A549 (cell line): ENCODE measurements around the gene ATP6V0A1. TPM values are rescaled to one million over a fixed set of nuclear protein-coding genes. Genes with fewer than 3 reads are reported as not detected.

Source experiments
- ATAC-seq, 2 experiments: fragments of 200-7000 bp in 1 of 2; fragments of >200 bp in 1 of 2; cut with Nextera tagmentation in 1 of 2; cut with Tn5 transposase in 1 of 2; 3 replicates each; pipeline versions ENCODE4 v1.8.0 to v1.9.1; 2018 to 2020; ENCODE audit warnings: mild to moderate bottlenecking in 1 of 2, moderate library complexity in 1 of 2
- CTCF ChIA-PET: fragments of 300-600 bp; sonication (Branson Sonifier 250); formaldehyde crosslinking; extraction: SDS; loops from one replicate; lab custom pipeline; 2021; ENCODE audit warnings: antibody characterized with exemption, inconsistent platforms; lab: Yijun Ruan, JAX
- POLR2A ChIA-PET: fragments of 350-600 bp; formaldehyde crosslinking; extraction: SDS; loops from one replicate; lab custom pipeline; 2021; ENCODE audit warnings: antibody characterized with exemption, inconsistent platforms; lab: Yijun Ruan, JAX
- DNase-seq, 2 experiments: peaks; one replicate each; pipeline versions ENCODE4 v3.0.0 to v3.0.0-alpha.2; 2011 to 2016; ENCODE audit warnings: low read depth in 1 of 2, low spot score in 1 of 2
- FAIRE-seq: peaks from 2 replicates; lab custom pipeline; 2011; peaks lifted over from hg19 to GRCh38; lab: Jason Lieb, UNC
- H3K27ac ChIP-seq, 2 experiments: fragments of >200 bp; sonication (Bioruptor Twin); formaldehyde crosslinking; 3 replicates each; pipeline ENCODE4 v1.5.1; 2016 to 2017
- H3K4me1 ChIP-seq: fragments of >200 bp; sonication (Bioruptor Twin); formaldehyde crosslinking; 3 replicates; pipeline ENCODE4 v1.6.1; 2016
- H3K4me2 ChIP-seq: fragments of >200 bp; sonication (Bioruptor Twin); formaldehyde crosslinking; 3 replicates; pipeline ENCODE4 v1.6.1; 2016
- H3K4me3 ChIP-seq: fragments of >200 bp; sonication (Bioruptor Twin); formaldehyde crosslinking; 3 replicates; pipeline ENCODE4 v1.5.1; 2016
- H3K9me3 ChIP-seq: fragments of >200 bp; sonication (Bioruptor Twin); formaldehyde crosslinking; 3 replicates; pipeline ENCODE4 v1.6.1; 2016
- BCL3 ChIP-seq: fragments of >200 bp; sonication (Bioruptor Twin); formaldehyde crosslinking; IDR thresholded peaks from 3 replicates; pipeline ENCODE4 v1.6.1; 2016
- BHLHE40 ChIP-seq: IDR thresholded peaks from 2 replicates; pipeline ENCODE4 v1.6.1; 2012; ENCODE audit warnings: low read depth, low read length, inconsistent platforms
- CBX8 ChIP-seq: fragments of 200-600 bp; sonication (generic); IDR thresholded peaks from 2 replicates; pipeline ENCODE4 v1.6.1; 2016
- CTCF ChIP-seq: fragments of >200 bp; sonication (Bioruptor Twin); formaldehyde crosslinking; IDR thresholded peaks from 3 replicates; pipeline ENCODE4 v1.5.1; 2016
- EHMT2 ChIP-seq: fragments of 200-600 bp; sonication (generic); IDR thresholded peaks from 2 replicates; pipeline ENCODE4 v1.6.1; 2016; ENCODE audit warnings: antibody characterized with exemption, low read depth, mild to moderate bottlenecking, moderate library complexity
- ELK1 ChIP-seq: fragments of 150-350 bp; IDR thresholded peaks from 2 replicates; pipeline ENCODE4 v1.6.1; 2014; ENCODE audit warnings: low read depth, mild to moderate bottlenecking, low read length
- EP300 ChIP-seq, 2 experiments: fragments of >200 bp; sonication (Bioruptor Twin); formaldehyde crosslinking; IDR thresholded peaks; 2 replicates in 1 of 2; 3 replicates in 1 of 2; pipeline ENCODE4 v1.6.1; 2016 to 2017
- FOSB ChIP-seq: fragments of 250-450 bp; sonication (Bioruptor Pico); IDR thresholded peaks from 2 replicates; pipeline ENCODE4 v1.5.0; 2020; ENCODE audit warnings: mild to moderate bottlenecking, moderate library complexity
- FOSL2 ChIP-seq, 2 experiments: fragments of 450-650 bp in 1 of 2; fragments of >200 bp in 1 of 2; sonication (Bioruptor Twin) in 1 of 2; formaldehyde crosslinking; IDR thresholded peaks; 2 replicates each; pipeline versions ENCODE4 v1.5.0 to v1.6.1; 2016 to 2020; ENCODE audit warnings: mild to moderate bottlenecking in 1 of 2, moderate library complexity in 1 of 2
- HDAC2 ChIP-seq: fragments of 200-600 bp; sonication (generic); IDR thresholded peaks from 2 replicates; pipeline ENCODE4 v1.6.1; 2016
- HEYL ChIP-seq: fragments of 250-450 bp; sonication (Bioruptor Pico); IDR thresholded peaks from 2 replicates; pipeline ENCODE4 v1.8.0; 2021; ENCODE audit warnings: mild to moderate bottlenecking, moderate library complexity
- JUNB ChIP-seq: fragments of >200 bp; sonication (Bioruptor Twin); formaldehyde crosslinking; IDR thresholded peaks from 2 replicates; pipeline ENCODE4 v1.6.1; 2016
- MAFK ChIP-seq: fragments of 450-650 bp; IDR thresholded peaks from 2 replicates; pipeline ENCODE4 v1.6.1; 2014; ENCODE audit not compliant: partially characterized antibody
- MAZ ChIP-seq: fragments of 150-350 bp; IDR thresholded peaks from 2 replicates; pipeline ENCODE4 v1.6.1; 2014; ENCODE audit warnings: antibody characterized with exemption, low read depth, low read length, borderline replicate concordance
- PHF8 ChIP-seq: fragments of 200-600 bp; sonication (generic); IDR thresholded peaks from 2 replicates; pipeline ENCODE4 v1.6.1; 2016; ENCODE audit warnings: low read depth, mild to moderate bottlenecking, antibody characterized with exemption, moderate library complexity, borderline replicate concordance
- POLR2A ChIP-seq: IDR thresholded peaks from 2 replicates; pipeline ENCODE4 v1.6.1; 2012; ENCODE audit warnings: mild to moderate bottlenecking, low read length
- POLR2AphosphoS2 ChIP-seq: conservative IDR thresholded peaks from 2 replicates; pipeline ENCODE4 v1.6.1; 2012; ENCODE audit warnings: low read length, improper control_type of control experiment, inconsistent platforms
- RARB ChIP-seq: fragments of 250-450 bp; sonication (Bioruptor Pico); IDR thresholded peaks from 2 replicates; pipeline ENCODE4 v1.8.0; 2021; ENCODE audit warnings: mild to moderate bottlenecking, moderate library complexity
- RCOR1 ChIP-seq: fragments of 150-350 bp; IDR thresholded peaks from 2 replicates; pipeline ENCODE4 v1.6.1; 2014; ENCODE audit warnings: antibody characterized with exemption, low read length, low read depth
- RNF2 ChIP-seq: fragments of 200-600 bp; sonication (generic); IDR thresholded peaks from 2 replicates; pipeline ENCODE4 v1.6.1; 2016; ENCODE audit warnings: low read depth, mild to moderate bottlenecking, antibody characterized with exemption, moderate library complexity, borderline replicate concordance
- SMC3 ChIP-seq: fragments of >200 bp; sonication (Bioruptor Twin); formaldehyde crosslinking; IDR thresholded peaks from 3 replicates; pipeline ENCODE4 v1.6.1; 2018; ENCODE audit warnings: inconsistent platforms
- SREBF2 ChIP-seq: fragments of 450-650 bp; IDR thresholded peaks from 2 replicates; pipeline ENCODE4 v1.6.1; 2014; ENCODE audit warnings: mild to moderate bottlenecking, moderate library complexity
- TFCP2L1 ChIP-seq: fragments of 250-450 bp; sonication (Bioruptor Pico); IDR thresholded peaks from 2 replicates; pipeline ENCODE4 v1.5.0; 2021; ENCODE audit warnings: mild to moderate bottlenecking
- ZFP36 ChIP-seq: fragments of 450-650 bp; IDR thresholded peaks from 2 replicates; pipeline ENCODE4 v1.6.1; 2014; ENCODE audit warnings: borderline replicate concordance; ENCODE audit not compliant: partially characterized antibody
- ZNF302 ChIP-seq: fragments of 250-450 bp; sonication (Bioruptor Pico); IDR thresholded peaks from 2 replicates; pipeline ENCODE4 v1.9.0; 2021; ENCODE audit warnings: inconsistent platforms, mild to moderate bottlenecking, moderate library complexity
- WGBS: methylation state at CpG from one replicate; pipeline ENCODE4 v1.1.6; 2017; ENCODE audit errors: missing lambda C conversion rate; 5-methylcytosine and 5-hydroxymethylcytosine counted together
- polyA plus RNA-seq, 4 experiments: library from polyadenylated mRNA; depleted of rRNA in 3 of 4; stranded (reverse); fragments of >200 nt; fragmentation: RNase III in 1 of 4; extraction: RNeasy Plus Mini Kit Qiagen cat#74134 plus additional on column Dnase treatment in 1 of 4; gene quantifications; 2 replicates in 3 of 4; 3 replicates in 1 of 4; pipeline ENCODE4 v1.2.3, GENCODE V29; 2011 to 2017

The ATP6V0A1 gene
- polyA plus RNA-seq, 2 of the 4 experiments (the other 2 are of a cell fraction): 27.3 to 33.7 TPM

DNA sequence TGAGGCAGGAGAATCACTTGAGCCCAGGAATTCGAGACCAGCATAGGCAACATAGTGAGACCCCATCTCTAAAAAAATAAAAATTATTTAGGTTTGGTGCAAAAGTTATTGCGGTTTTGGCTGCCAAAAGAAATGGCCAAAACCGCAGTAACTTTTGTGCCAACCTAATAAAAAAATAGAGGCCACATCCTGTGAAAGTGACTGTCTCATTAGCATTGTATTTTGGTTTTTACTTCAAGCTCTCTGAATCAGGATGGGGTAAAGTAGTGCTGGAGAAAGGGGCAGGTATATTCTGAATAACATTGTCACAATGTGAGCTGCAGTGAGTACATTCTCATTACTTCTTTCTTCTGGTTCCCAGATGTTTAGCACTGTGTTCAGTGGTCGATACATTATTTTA, 36.0 kb downstream of the ATP6V0A1 start:
- WGBS: 66% methylated on average over 4 of the region's 4 CpGs
- TF ChIP-seq ELK1: no peak
- TF ChIP-seq ZFP36: no peak
- TF ChIP-seq SMC3: no peak
- TF ChIP-seq RARB (CRISPR knock-in tag): no peak
- no peak for TF ChIP-seq HEYL (CRISPR knock-in tag)
- no peak for TF ChIP-seq TFCP2L1 (CRISPR knock-in tag)
- TF ChIP-seq POLR2AphosphoS2: no peak
- TF ChIP-seq MAZ: no peak
- no peak for TF ChIP-seq BHLHE40
- TF ChIP-seq FOSB (CRISPR knock-in tag): no peak
- no peak for TF ChIP-seq EHMT2
- TF ChIP-seq HDAC2: no peak
- TF ChIP-seq EP300 (IDR thresholded peaks at IDR 0.05): no peak
- no peak for TF ChIP-seq BCL3
- TF ChIP-seq, all 56 proteins: peak for 0
- no peak overlapping the region for H3K4me2 ChIP-seq
- FAIRE-seq: no peak
- no peak for DNase-seq
- CTCF ChIA-PET: interaction anchor here (0.6 to 2.9 kb wide), 13 partner anchors 8 to 506 kb away, joined by 3 to 18 read pairs (median 4); partner anchors contain the start of gene NAGLU
- ATAC-seq: no peak
- H3K4me3 ChIP-seq: no peak overlapping the region
- POLR2A ChIA-PET: no interaction called here
- H3K9me3 ChIP-seq: no peaks in the 10 kb centered on the region
- H3K4me1 ChIP-seq: no peaks in the 10 kb centered on the region
- no peak overlapping the region for H3K27ac ChIP-seq

GRCh38 chr17:42498828-42499227, 40.1 kb downstream of the ATP6V0A1 start:
- POLR2A ChIA-PET: no interaction called here
- 91% methylated on average over 4 of the region's 4 CpGs for WGBS
- no peaks in the 10 kb centered on the region for H3K9me3 ChIP-seq
- no peaks in the 10 kb centered on the region for H3K4me1 ChIP-seq
- H3K4me2 ChIP-seq: no peak overlapping the region
- H3K27ac ChIP-seq: no peak overlapping the region
- no peak overlapping the region for H3K4me3 ChIP-seq
- TF ChIP-seq RCOR1 (no peak), ZNF302 (CRISPR knock-in tag) (no peak), FOSL2 (IDR thresholded peaks at IDR 0.05) (no peak), FOSL2 (CRISPR knock-in tag; IDR thresholded peaks at IDR 0.05) (no peak), BHLHE40 (no peak), MAFK (no peak), JUNB (no peak), ELK1 (no peak), CTCF (no peak), CBX8 (no peak)
- TF ChIP-seq, all 56 proteins: peak for 0
- peak; percentile 46 for FAIRE-seq
- DNase-seq: no peak
- CTCF ChIA-PET: no interaction called here
- ATAC-seq: no peak

GRCh38 chr17:42502091-42502490, 43.4 kb downstream of the ATP6V0A1 start:
- TF ChIP-seq SREBF2: no peak
- no peak for TF ChIP-seq BCL3
- TF ChIP-seq POLR2A: no peak
- no peak for TF ChIP-seq EP300 (IDR thresholded peaks at IDR 0.05)
- TF ChIP-seq RNF2: no peak
- TF ChIP-seq PHF8: no peak

More at GRCh38 chr17:42502091-42502490, 43.4 kb downstream of the ATP6V0A1 start:
- DNase-seq: no peak
- H3K4me1 ChIP-seq: no peaks in the 10 kb centered on the region
- H3K4me2 ChIP-seq: no peak overlapping the region
- FAIRE-seq: no peak
- H3K4me3 ChIP-seq: no peak overlapping the region
- ATAC-seq: no peak
- WGBS: 86% methylated on average over 5 of the region's 5 CpGs
- H3K9me3 ChIP-seq: no peaks in the 10 kb centered on the region
- POLR2A ChIA-PET: no interaction called here
- CTCF ChIA-PET: interaction anchor here (0.7 to 2.2 kb wide), 2 partner anchors 11 to 16 kb away, joined by 4 to 10 read pairs; no protein-coding TSS in a partner anchor
- H3K27ac ChIP-seq: no peak overlapping the region
